ENCODE data around the gene FSTL4.

Gene FSTL4

DNA sequence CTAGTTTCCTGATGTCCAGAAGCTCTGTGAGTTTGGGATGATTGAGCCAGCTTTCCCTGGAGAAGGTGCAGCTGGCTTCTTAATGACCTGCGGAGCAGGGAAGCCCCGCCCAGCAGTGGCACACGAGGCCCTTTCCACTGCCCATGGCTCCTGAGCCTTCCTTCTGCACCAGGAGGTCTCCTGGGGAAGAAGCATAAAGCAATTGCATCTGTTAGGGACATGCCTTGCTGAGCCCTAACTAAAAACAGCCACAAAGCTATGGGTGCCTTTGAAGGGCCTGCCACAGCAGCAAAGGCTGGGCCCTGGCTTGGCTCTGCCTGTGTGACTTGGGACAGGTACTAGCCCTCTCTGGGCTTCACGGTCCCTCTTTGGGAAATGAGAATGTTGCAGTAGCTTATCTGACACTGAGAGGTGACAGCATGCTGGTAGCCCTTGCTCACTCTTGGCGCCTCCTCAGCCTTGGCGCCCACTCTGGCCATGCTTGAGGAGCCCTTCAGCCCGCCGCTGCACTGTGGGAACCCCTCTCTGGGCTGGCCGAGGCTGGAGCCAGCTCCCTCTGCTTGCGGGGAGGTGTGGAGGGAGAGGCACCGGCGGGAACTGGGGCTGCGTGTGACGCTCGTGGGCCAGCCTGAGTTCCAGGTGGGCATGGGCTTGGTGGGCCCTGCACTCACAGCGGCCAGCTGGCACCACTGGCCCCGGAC lies 218.4 kb downstream of the FSTL4 start:
- ChIA-PET CTCF (no interaction called here), POLR2A (no interaction called here)

DNA sequence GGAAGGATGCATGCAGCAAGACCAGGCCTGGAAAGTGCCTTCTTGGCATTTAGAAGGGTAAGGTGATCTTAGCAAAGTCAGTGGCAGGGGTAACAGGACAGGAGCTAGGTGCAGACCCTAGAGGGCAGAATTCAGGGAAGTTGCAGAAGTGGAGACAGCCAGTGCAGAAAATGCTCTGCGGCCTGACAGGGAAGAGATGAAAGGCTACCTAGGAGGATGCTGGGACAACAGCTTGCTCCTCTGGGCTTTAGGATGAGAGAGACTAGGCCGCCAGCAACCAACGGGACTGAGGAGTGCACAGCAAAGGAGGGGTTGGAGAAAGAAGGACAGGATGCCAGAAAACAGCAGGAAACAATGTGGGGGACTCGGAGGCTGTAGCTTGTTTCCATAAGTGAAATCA lies 219.9 kb downstream of the FSTL4 start:
- POLR2A ChIA-PET = no interaction called here
- TF ChIP-seq, protein P1, sequence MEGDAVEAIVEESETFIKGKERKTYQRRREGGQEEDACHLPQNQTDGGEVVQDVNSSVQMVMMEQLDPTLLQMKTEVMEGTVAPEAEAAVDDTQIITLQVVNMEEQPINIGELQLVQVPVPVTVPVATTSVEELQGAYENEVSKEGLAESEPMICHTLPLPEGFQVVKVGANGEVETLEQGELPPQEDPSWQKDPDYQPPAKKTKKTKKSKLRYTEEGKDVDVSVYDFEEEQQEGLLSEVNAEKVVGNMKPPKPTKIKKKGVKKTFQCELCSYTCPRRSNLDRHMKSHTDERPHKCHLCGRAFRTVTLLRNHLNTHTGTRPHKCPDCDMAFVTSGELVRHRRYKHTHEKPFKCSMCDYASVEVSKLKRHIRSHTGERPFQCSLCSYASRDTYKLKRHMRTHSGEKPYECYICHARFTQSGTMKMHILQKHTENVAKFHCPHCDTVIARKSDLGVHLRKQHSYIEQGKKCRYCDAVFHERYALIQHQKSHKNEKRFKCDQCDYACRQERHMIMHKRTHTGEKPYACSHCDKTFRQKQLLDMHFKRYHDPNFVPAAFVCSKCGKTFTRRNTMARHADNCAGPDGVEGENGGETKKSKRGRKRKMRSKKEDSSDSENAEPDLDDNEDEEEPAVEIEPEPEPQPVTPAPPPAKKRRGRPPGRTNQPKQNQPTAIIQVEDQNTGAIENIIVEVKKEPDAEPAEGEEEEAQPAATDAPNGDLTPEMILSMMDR (IDR thresholded peaks at IDR 0.05; ENCODE audit: insufficient read depth, low read length, missing control alignments) = no peak
- no peak for DNase-seq (ENCODE audit: low read depth, low spot score)
- CTCF ChIA-PET = no interaction called here
- no peak overlapping the region for H3K4me3 ChIP-seq (ENCODE audit: low read depth, low read length)

More for the DNA sequence above, 218.4 kb downstream of the FSTL4 start:
- no peak overlapping the region for H3K4me3 ChIP-seq (ENCODE audit: low read depth, low read length)
- TF ChIP-seq, protein P1 (IDR thresholded peaks at IDR 0.05; ENCODE audit: insufficient read depth, low read length, missing control alignments) = no peak
- no peak for DNase-seq (ENCODE audit: low read depth, low spot score)

DNA sequence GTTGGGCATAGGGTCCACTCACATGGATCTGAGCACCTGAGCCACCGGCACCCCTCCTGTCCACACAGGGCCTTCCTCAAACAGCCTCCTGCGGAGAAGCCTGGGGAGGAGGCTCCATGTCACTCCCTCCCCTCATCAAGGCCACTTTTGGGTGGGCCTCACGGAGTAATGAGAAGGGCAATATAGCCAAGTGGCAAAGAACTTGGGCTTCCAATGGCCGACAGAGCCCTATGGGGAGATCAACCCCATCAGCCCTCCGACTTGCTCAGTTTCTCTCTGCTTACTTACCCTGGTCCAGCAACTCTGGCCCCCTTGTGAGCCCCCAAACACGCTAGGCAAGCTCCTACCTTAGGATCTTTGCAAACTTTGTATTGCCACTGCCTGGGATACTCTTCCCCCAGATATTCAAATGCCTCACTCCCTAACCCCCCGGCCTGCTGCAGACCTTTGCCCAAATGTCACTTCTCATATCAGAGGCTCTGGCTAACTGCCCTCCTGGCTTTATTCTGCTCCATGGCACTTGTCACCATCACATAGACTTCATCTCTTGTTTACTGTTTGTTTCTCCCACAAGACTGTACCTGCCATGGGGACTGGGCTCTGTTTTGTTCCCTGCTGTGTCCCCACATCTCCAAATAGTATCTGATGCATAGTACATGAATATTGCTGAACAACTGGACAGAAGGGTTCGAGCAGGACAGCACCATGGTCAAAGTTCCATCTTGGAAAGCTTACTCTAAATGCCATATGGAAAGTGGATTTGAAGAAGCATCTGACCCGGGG lies 220.8 kb downstream of the FSTL4 start:
- POLR2A ChIA-PET = no interaction called here
- TF ChIP-seq, protein P1 (IDR thresholded peaks at IDR 0.05; ENCODE audit: insufficient read depth, low read length, missing control alignments) = no peak
- H3K4me3 ChIP-seq (ENCODE audit: low read depth, low read length) = no peak overlapping the region
- DNase-seq (ENCODE audit: low read depth, low spot score) = no peak
- CTCF ChIA-PET = no interaction called here

DNA sequence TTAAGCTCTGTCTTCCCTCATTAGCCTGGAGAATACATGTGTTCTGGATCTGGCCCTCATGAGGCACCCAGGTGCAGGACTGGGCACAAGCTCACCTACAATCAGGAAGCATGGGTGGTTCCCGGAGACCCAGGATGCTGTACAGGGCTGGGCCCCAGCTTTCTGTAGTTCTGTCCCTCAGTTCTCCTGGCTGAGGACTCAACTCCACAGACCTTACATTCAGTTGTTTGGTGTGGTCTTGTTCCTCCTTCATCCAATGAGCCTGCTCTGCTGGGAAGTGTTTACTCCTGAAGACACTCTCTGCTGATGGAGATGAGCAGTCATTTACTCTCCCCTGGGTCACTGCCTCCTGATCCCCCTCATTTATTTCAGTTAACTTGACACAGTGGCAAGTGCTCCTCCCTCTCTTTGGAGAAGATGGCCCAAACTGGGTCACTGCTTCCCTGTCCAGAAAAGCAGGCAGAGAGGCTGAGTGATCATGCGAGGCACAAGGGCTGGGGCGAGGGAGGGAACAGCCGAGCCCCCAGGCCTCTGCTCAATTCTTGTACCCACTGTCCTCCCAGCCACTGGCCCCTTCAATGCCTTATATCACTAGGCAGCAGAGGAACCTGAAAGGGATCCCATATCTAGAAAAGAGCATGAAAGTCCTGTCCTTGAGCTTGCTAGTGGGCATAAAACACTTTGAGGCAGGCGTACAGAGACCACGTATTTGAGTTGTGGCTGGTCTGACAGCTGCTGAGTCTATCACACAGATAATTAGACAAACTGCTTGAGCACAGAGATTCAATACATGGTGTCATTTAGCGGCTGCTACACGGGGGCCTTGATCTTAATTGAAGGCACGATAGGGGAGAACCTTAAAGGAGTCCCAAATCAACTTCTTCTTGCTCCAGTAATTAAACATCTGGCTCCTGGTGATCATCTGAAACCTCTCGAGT lies 221.7 kb downstream of the FSTL4 start:
- CTCF ChIA-PET = no interaction called here
- POLR2A ChIA-PET = no interaction called here
- H3K4me3 ChIP-seq (ENCODE audit: low read depth, low read length) = no peak overlapping the region
- TF ChIP-seq, protein P1 (IDR thresholded peaks at IDR 0.05; ENCODE audit: insufficient read depth, low read length, missing control alignments) = no peak
- no peak for DNase-seq (ENCODE audit: low read depth, low spot score)

DNA sequence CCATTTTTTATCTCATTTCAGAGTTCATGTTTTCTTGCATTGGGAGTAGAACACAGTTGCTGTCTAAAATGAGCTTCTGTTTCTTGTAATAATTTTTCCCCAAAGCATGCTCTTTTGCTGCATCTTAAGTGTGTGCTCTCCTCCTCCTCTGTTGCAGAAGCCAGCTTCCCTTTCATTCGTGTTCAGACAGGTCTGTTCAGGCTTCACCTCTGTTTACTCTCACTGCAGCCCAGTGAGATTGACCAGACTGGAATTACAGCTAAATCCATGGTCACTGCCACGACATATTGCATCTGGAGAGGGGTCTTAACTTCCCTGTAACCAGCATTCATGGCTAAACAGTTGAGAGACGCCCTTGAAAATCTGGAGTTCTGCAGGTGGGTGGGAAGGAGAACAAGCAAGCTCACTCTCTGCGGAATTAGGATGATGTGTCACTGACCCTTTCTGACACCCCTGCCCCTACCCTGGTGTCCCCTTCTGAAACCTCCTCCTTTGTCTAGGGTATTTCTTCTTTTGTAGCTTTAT lies 223.2 kb downstream of the FSTL4 start:
- ChIA-PET CTCF (no interaction called here), POLR2A (no interaction called here)
- no peak overlapping the region for H3K4me3 ChIP-seq (ENCODE audit: low read depth, low read length)
- TF ChIP-seq, protein P1 (IDR thresholded peaks at IDR 0.05; ENCODE audit: insufficient read depth, low read length, missing control alignments) = no peak
- DNase-seq (ENCODE audit: low read depth, low spot score) = no peak
